Neuronal stem cell (in vitro differentiated cells): Measurements from ENCODE around the gene ALOX5AP.
"Not testable (repeated sequence)": the region's sequence is repeated elsewhere in the genome, so short reads cannot be mapped to it uniquely, and the experiment has no call there.

ENCODE experiments used
- DNase-seq: peaks from one replicate; pipeline ENCODE4 v3.0.0-alpha.2; 2013; ENCODE audit warnings: low spot score
- H2AFZ ChIP-seq: one replicate; pipeline ENCODE4 v1.6.1; 2013; ENCODE audit warnings: mild to moderate bottlenecking, low read length, inconsistent platforms
- H2AK5ac ChIP-seq: 2 replicates; pipeline ENCODE4 v1.6.1; 2013; ENCODE audit warnings: low read depth, mild to moderate bottlenecking, inconsistent platforms, low read length, moderate library complexity, mixed read lengths
- H2BK120ac ChIP-seq: 2 replicates; pipeline ENCODE4 v1.6.1; 2013; ENCODE audit warnings: low read depth, mild to moderate bottlenecking, inconsistent platforms, low read length, moderate library complexity, mixed read lengths
- H2BK12ac ChIP-seq: one replicate; pipeline ENCODE4 v1.6.1; 2013; ENCODE audit warnings: low read length, inconsistent platforms
- H2BK15ac ChIP-seq: 2 replicates; pipeline ENCODE4 v1.6.1; 2013; ENCODE audit warnings: mild to moderate bottlenecking, low read length, inconsistent platforms, mixed read lengths
- H2BK5ac ChIP-seq: one replicate; pipeline ENCODE4 v1.6.1; 2013; ENCODE audit warnings: inconsistent platforms, mild to moderate bottlenecking, low read length, moderate library complexity
- H3K14ac ChIP-seq: one replicate; pipeline ENCODE4 v1.6.1; 2013; ENCODE audit warnings: low read length, inconsistent platforms
- H3K18ac ChIP-seq: 2 replicates; pipeline ENCODE4 v1.6.1; 2013; ENCODE audit warnings: low read length, inconsistent platforms
- H3K23ac ChIP-seq: 2 replicates; pipeline ENCODE4 v1.6.1; 2013; ENCODE audit warnings: low read depth, mild to moderate bottlenecking, mixed read lengths, low read length, inconsistent platforms; ENCODE audit not compliant: poor library complexity
- H3K27ac ChIP-seq: replicated peaks from 3 replicates; pipeline ENCODE4 v1.5.1; 2013; ENCODE audit warnings: low read length, inconsistent platforms
- H3K27me3 ChIP-seq, 3 experiments: 2 replicates each; pipeline ENCODE4 v1.6.1; 2013; ENCODE audit warnings: low read length in 3 of 3, mild to moderate bottlenecking in 2 of 3, inconsistent platforms in 1 of 3, low read depth in 1 of 3, mixed read lengths in 1 of 3, moderate library complexity in 1 of 3; ENCODE audit not compliant: control insufficient read depth in 3 of 3, insufficient read depth in 3 of 3
- H3K36me3 ChIP-seq, 2 donors: replicated peaks in 1 of 2; 2 replicates each; pipeline ENCODE4 v1.6.1; 2013; ENCODE audit warnings: low read length in 2 of 2; ENCODE audit not compliant: control insufficient read depth in 2 of 2, insufficient read depth in 2 of 2
- H3K4ac ChIP-seq: 2 replicates; pipeline ENCODE4 v1.6.1; 2013; ENCODE audit warnings: inconsistent platforms, mild to moderate bottlenecking, low read length, moderate library complexity
- H3K4me1 ChIP-seq, 2 donors: 1 replicate in 1 of 2; 2 replicates in 1 of 2; pipeline ENCODE4 v1.6.1; 2013; ENCODE audit warnings: low read length in 2 of 2, low read depth in 1 of 2; ENCODE audit not compliant: control insufficient read depth in 2 of 2, insufficient read depth in 1 of 2
- H3K4me2 ChIP-seq: one replicate; pipeline ENCODE4 v1.6.1; 2013; ENCODE audit warnings: mild to moderate bottlenecking, low read length, inconsistent platforms; ENCODE audit not compliant: insufficient read depth, poor library complexity, severe bottlenecking
- H3K4me3 ChIP-seq, 2 donors: 2 replicates each; pipeline ENCODE4 v1.5.1; 2013; ENCODE audit warnings: low read length in 2 of 2, mild to moderate bottlenecking in 2 of 2, inconsistent platforms in 1 of 2, moderate library complexity in 1 of 2
- H3K79me1 ChIP-seq: one replicate; pipeline ENCODE4 v1.6.1; 2013; ENCODE audit warnings: low read depth, mild to moderate bottlenecking, inconsistent platforms, low read length, moderate library complexity
- H3K9ac ChIP-seq: one replicate; pipeline ENCODE4 v1.6.1; 2013; ENCODE audit warnings: mild to moderate bottlenecking, low read depth, low read length, inconsistent platforms; ENCODE audit not compliant: poor library complexity
- H3K9me3 ChIP-seq, 2 donors: replicated peaks in 1 of 2; 2 replicates each; pipeline versions ENCODE3 to v1.6.1; 2013; ENCODE audit warnings: low read length in 2 of 2, mild to moderate bottlenecking in 2 of 2, inconsistent platforms in 1 of 2, low read depth in 1 of 2, mixed read lengths in 1 of 2, moderate library complexity in 1 of 2; ENCODE audit not compliant: control insufficient read depth in 2 of 2, insufficient read depth in 1 of 2
- H4K8ac ChIP-seq: one replicate; pipeline ENCODE4 v1.6.1; 2013; ENCODE audit warnings: low read depth, mild to moderate bottlenecking, inconsistent platforms, low read length, moderate library complexity
- H4K91ac ChIP-seq: one replicate; pipeline ENCODE4 v1.6.1; 2013; ENCODE audit warnings: low read length, low read depth, mild to moderate bottlenecking, inconsistent platforms; ENCODE audit not compliant: poor library complexity
- WGBS, 2 donors: extraction: QIAGEN DNeasy Blood & Tissue Kit; methylation state at CpG; one replicate each; pipeline ENCODE4 v1.1.7; 2013; ENCODE audit warnings: missing lambda C conversion rate in 2 of 2, mixed read lengths in 1 of 2; ENCODE audit not compliant: insufficient read length in 2 of 2, insufficient replicate concordance in 1 of 2; ENCODE audit errors: extremely low coverage in 2 of 2; 5-methylcytosine and 5-hydroxymethylcytosine counted together

The ALOX5AP gene

GRCh38 chr13:30746791-30747190 lies 11.4 kb downstream of the ALOX5AP start:
- no peak overlapping the region for H2AK5ac ChIP-seq
- H3K27ac ChIP-seq: no peak overlapping the region
- H3K14ac ChIP-seq: no peak overlapping the region
- peaks cover 0 to 13% of the 10 kb centered on the region in 2 donors for H3K4me1 ChIP-seq
- no peaks in the 10 kb centered on the region for H3K79me1 ChIP-seq
- H3K36me3 ChIP-seq: no peaks in the 10 kb centered on the region
- H3K4ac ChIP-seq: no peak overlapping the region
- no peak overlapping the region for H3K4me2 ChIP-seq
- no peak overlapping the region for H3K9ac ChIP-seq
- WGBS, 2 donors: no CpG with 5 or more reads among the region's 2 CpGs
- H2AFZ ChIP-seq: peak overlapping the region; percentile 82
- H3K9me3 ChIP-seq: no peaks in the 10 kb centered on the region
- no peak overlapping the region for H2BK15ac ChIP-seq
- H3K4me3 ChIP-seq: no peak overlapping the region
- H2BK120ac ChIP-seq: no peak overlapping the region
- no peak overlapping the region for H3K23ac ChIP-seq
- no peak overlapping the region for H4K8ac ChIP-seq
- no peak overlapping the region for H2BK12ac ChIP-seq
- H2BK5ac ChIP-seq: no peak overlapping the region
- no peaks in the 10 kb centered on the region for H3K27me3 ChIP-seq
- peak overlapping the region; percentile 60 for H3K18ac ChIP-seq
- no peak for DNase-seq
- no peak overlapping the region for H4K91ac ChIP-seq

GRCh38 chr13:30747845-30748244 lies 12.5 kb downstream of the ALOX5AP start:
- H2AFZ ChIP-seq, H3K9me3 ChIP-seq, H3K36me3 ChIP-seq, H2BK12ac ChIP-seq, H3K4ac ChIP-seq, H3K27ac ChIP-seq, H3K23ac ChIP-seq, H3K14ac ChIP-seq, H3K4me3 ChIP-seq, H3K27me3 ChIP-seq, H2BK120ac ChIP-seq, H2BK5ac ChIP-seq, DNase-seq, H2AK5ac ChIP-seq, H3K18ac ChIP-seq, H3K9ac ChIP-seq, H2BK15ac ChIP-seq, H3K4me2 ChIP-seq, H4K8ac ChIP-seq, H4K91ac ChIP-seq, H3K79me1 ChIP-seq: not testable (repeated sequence)
- H3K4me1 ChIP-seq: peaks cover 1 to 24% of the 10 kb centered on the region in 2 donors
- WGBS, 2 donors: no CpG with 5 or more reads among the region's 6 CpGs

GRCh38 chr13:30748717-30749116 lies 13.4 kb downstream of the ALOX5AP start:
- Histone ChIP-seq H2BK120ac (no peak overlapping the region), H3K27ac (no peak overlapping the region), H3K4ac (no peak overlapping the region), H3K79me1 (no peaks in the 10 kb centered on the region), H3K4me1 (peaks cover 1 to 24% of the 10 kb centered on the region in 2 donors), H2AK5ac (no peak overlapping the region), H3K27me3 (no peaks in the 10 kb centered on the region), H2AFZ (no peak overlapping the region), H2BK12ac (no peak overlapping the region), H2BK5ac (no peak overlapping the region), H3K4me3 (no peak overlapping the region), H3K9me3 (no peaks in the 10 kb centered on the region), H3K23ac (no peak overlapping the region), H4K91ac (no peak overlapping the region), H3K36me3 (no peaks in the 10 kb centered on the region), H3K4me2 (no peak overlapping the region), H2BK15ac (no peak overlapping the region), H3K18ac (no peak overlapping the region), H3K14ac (no peak overlapping the region), H4K8ac (no peak overlapping the region), H3K9ac (no peak overlapping the region)
- DNase-seq: no peak
- no CpG with 5 or more reads among the region's 2 CpGs for WGBS, 2 donors

- no peak overlapping the region for H3K4me2 ChIP-seq
- H3K79me1 ChIP-seq: no peaks in the 10 kb centered on the region
- H3K4me1 ChIP-seq: peaks cover 1 to 24% of the 10 kb centered on the region in 2 donors
- no peaks in the 10 kb centered on the region for H3K9me3 ChIP-seq
- no CpG with 5 or more reads among the region's 4 CpGs for WGBS, 2 donors
- no peaks in the 10 kb centered on the region for H3K27me3 ChIP-seq
- H2BK120ac ChIP-seq: no peak overlapping the region
- no peak for DNase-seq
- H3K27ac ChIP-seq: no peak overlapping the region
- H3K18ac ChIP-seq: no peak overlapping the region
- H2BK5ac ChIP-seq: no peak overlapping the region
- H4K91ac ChIP-seq: no peak overlapping the region
- H2BK12ac ChIP-seq: no peak overlapping the region
- no peak overlapping the region for H2AFZ ChIP-seq
- no peak overlapping the region for H2BK15ac ChIP-seq
- H3K4me3 ChIP-seq: no peak overlapping the region
- no peak overlapping the region for H2AK5ac ChIP-seq
- no peak overlapping the region for H3K23ac ChIP-seq
- no peak overlapping the region for H3K4ac ChIP-seq
- no peak overlapping the region for H3K9ac ChIP-seq
- H3K14ac ChIP-seq: no peak overlapping the region
- no peaks in the 10 kb centered on the region for H3K36me3 ChIP-seq
- no peak overlapping the region for H4K8ac ChIP-seq
Observed at GRCh38 chr13:30750036-30750435, 14.7 kb downstream of the ALOX5AP start.
